ENCODE measurements around the gene MAPK7.

DNA sequence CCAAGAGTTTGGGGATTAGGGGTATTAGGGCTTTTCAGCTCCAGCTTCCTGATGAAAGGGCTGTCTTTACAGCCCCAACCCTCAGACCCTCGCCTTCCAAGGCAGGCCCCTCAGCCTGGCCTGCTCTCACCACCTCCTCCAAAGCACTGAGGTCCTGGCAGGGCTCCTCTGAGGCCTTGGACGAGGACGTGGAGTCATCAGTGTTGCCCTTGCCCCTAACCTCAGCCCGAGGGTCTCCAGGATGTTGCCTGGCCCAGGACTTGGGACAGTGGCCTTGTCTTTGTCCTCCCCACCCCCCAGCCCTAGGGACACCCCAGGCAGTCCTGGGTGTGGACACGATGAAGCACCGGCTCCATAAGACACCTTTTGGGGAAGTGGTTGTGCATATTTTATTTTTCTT is 44.0 kb upstream of the MAPK7 start:
- TF ChIP-seq, protein P1, sequence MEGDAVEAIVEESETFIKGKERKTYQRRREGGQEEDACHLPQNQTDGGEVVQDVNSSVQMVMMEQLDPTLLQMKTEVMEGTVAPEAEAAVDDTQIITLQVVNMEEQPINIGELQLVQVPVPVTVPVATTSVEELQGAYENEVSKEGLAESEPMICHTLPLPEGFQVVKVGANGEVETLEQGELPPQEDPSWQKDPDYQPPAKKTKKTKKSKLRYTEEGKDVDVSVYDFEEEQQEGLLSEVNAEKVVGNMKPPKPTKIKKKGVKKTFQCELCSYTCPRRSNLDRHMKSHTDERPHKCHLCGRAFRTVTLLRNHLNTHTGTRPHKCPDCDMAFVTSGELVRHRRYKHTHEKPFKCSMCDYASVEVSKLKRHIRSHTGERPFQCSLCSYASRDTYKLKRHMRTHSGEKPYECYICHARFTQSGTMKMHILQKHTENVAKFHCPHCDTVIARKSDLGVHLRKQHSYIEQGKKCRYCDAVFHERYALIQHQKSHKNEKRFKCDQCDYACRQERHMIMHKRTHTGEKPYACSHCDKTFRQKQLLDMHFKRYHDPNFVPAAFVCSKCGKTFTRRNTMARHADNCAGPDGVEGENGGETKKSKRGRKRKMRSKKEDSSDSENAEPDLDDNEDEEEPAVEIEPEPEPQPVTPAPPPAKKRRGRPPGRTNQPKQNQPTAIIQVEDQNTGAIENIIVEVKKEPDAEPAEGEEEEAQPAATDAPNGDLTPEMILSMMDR (IDR thresholded peaks at IDR 0.05), result no peak
- TF ChIP-seq ZFX (IDR thresholded peaks at IDR 0.05; ENCODE audit: borderline replicate concordance), result no peak
